GM18517 (cell line): ENCODE measurements around the gene HDAC11.

Experiments used
- ATAC-seq: cut with Tn5 transposase; IDR thresholded peaks from one replicate; pipeline ENCODE4 v1.9.1; 2021; ENCODE audit warnings: mild to moderate bottlenecking, moderate library complexity; ENCODE audit not compliant: unreplicated experiment

Gene HDAC11

DNA sequence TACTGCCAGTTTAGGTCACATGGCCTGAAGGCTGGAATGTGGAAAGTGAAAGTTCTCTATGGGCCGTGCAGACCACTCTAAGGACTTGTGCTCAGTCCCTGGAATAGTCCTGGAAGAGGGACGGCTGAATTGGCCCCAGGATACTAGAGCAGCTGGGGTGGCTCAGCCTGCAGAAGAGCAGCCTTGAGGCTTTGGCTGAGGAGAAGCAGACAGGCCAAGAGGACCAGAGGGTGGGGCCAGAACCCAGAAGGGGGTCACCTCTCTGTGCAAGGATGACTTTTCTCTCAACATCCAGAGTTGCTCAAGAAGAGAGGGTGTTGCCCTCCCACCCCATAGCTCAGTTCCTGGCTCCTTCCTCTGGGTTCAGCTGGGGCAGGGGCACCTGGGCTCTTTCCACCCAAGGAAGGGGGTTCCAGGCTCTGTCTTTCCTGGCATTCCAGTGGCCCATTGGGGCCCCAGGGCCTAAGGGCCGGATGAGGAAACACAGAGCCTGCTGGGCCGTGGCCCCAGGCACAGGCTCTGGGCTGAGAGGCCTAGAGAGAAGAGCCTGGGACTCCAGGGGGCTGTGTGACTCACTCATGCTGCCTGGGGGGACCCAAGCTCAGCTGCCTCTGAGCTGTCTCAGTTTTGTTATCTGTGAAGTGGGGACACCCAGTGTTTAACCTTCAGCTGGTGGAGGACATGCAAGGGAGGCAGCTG is 60.3 kb downstream of the HDAC11 start:
- no peak for ATAC-seq

DNA sequence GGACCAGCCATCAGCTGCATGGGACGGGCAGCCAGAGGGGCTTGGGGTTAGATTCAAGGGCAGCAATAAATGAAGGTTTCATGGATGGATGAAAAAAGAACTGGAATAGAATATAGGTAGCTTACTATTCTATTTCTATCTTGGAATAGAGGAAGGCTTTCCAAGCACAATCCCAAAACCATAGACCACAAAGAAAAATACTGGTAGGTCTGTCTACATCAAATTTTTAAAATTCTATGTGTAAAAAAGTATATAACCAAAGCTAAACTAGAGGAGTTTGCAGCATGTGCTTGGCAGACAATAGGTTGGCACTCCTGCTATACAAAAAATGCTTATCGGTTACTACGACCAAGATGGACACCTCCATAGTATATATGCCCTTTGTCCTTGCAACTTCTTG is 61.6 kb downstream of the HDAC11 start:
- no peak for ATAC-seq

DNA sequence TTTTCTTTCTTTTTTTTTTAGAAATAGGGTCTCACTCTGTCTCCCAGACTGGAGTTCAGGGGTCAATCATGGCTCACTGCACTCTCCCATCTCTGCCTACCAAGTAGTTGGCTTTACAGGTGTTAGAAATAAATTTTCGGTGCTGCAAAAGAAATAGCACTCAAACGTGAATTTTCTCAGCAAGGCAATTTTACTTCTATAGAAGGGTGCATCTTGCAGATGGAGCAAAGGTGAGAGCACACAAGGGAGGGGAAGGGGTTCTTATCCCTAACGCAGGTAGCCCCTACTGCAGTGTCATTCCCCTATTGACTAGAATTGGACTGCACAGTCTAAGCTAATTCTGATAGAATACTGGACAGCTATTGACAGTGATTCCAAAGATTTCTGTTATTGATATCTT is 62.0 kb downstream of the HDAC11 start:
- no peak for ATAC-seq

DNA sequence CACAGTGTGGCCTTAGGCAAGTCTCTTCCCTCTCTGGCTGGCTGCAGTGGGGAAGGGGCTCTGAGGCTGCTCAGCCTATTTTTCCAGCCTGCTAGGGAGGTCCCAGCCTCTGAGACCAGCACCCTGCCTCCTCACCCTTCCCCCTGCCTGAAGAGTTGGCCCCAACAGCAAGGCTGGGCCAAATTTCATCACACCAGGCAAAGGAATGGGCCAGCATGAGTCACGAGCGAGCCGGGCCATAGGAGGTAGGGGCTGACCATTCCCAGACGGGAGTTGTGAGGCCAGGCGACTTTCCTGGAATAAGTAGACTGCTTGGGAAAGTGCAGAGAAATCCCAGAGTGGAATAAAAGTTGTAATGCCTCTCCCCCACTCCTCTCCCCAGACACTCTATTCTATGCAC is 63.1 kb downstream of the HDAC11 start:
- no peak for ATAC-seq

DNA sequence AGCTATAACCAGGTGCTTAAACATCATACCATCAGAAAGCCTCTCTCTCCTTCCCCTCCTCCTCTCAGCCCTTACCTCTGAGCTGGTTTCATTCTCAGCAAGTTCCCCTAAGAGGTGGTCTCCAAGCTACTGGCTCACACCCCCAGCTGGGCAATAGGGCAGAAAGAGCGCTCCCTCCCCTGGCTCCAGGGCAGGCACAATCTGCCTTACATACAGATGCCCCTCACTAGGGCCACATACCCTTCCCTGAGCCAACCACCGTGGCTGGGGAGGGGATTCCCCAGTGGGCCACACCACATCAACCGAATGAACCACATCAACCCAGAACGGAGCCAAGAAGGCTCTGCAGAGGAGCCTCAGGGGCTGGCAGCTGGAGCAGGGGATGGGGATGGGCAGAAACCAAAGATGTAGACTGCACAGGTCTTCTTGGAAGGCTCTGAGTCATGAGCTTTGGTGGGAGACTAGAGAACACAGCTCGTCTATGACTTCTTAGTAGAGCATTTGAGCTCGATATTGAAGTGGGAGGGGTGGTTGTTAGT is 64.3 kb downstream of the HDAC11 start:
- ATAC-seq = no peak

DNA sequence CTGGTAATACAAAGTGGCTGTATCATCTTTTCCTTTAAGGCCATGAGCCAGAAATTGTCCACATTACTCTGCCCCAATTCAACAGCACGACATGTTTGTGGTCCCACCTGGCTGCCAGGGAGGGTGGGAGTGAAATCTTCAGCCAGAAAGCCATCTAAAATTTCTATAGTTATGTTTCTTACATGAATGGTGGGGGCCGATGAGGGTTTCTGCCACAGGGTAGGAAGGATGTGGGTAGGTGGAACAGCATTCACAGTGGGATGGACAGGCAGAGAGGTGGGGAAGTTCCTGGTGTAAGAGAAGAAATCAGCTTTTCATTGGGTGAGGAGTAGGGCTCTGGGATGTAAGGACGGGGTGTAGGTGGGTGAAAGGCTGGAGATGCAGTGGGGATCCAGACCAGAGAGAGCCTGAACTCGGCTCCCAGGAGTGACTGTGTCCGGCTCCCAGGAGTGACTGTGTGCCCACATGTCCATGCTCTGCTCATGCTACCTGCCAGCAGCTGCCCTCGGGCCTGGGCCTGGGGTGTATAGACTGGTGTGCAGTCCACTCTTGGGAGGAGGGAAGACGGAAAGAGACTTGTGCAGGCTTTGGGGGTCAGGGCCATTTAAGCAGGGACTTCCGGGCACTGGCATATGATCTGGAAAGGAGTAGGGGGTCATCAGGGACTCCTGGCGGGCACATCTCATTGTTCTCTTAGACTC is 65.0 kb downstream of the HDAC11 start:
- ATAC-seq = no peak

DNA sequence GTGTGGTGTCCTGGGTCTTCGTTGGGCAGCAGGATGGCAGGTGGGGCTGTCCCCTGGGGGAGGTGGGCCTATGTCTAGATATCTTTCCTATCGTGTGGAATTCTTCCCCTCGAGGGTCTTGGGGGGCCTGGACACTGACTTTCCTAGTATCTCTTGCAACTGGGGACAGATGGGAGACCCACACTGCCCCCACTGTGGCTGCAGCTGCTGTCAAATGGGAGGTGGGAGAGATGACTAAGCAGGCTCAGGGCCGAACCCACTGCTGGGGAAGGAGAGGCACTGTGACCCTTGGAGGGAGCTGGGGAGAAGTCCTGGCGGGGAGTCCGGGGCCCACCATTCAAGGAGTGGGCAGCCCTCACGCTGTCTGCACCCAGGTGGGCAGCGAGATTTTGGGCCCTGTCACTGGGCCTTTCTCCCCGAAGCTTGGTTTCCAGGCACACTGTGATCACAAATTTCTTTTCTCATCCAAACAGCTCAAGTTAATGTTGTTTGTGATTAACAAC is 65.9 kb downstream of the HDAC11 start:
- ATAC-seq = no peak

DNA sequence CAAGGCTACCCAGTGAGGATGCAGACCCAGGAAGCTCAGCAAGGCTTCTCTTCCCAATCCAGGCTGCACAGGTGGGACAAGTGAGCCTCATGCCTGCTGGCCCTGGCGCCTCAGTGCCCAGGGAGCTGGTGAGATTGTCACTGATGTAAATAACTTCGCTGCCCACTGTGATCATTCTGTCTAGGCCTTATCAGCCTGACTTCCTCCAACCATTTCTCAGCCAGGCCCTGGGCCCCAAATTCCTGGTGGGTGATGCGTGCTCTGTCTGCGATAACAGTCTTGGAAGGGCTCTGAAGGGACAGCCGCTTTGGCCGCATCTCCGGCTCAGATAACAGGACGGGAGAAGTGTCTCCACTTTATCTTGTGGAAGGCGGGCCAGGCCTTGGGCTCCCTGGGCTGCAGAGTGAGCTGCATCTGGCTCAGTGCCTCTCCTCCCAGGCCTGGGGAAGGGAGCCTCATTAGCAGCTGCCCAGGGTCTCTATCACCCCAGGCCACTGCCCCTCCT is 66.6 kb downstream of the HDAC11 start:
- ATAC-seq = no peak

DNA sequence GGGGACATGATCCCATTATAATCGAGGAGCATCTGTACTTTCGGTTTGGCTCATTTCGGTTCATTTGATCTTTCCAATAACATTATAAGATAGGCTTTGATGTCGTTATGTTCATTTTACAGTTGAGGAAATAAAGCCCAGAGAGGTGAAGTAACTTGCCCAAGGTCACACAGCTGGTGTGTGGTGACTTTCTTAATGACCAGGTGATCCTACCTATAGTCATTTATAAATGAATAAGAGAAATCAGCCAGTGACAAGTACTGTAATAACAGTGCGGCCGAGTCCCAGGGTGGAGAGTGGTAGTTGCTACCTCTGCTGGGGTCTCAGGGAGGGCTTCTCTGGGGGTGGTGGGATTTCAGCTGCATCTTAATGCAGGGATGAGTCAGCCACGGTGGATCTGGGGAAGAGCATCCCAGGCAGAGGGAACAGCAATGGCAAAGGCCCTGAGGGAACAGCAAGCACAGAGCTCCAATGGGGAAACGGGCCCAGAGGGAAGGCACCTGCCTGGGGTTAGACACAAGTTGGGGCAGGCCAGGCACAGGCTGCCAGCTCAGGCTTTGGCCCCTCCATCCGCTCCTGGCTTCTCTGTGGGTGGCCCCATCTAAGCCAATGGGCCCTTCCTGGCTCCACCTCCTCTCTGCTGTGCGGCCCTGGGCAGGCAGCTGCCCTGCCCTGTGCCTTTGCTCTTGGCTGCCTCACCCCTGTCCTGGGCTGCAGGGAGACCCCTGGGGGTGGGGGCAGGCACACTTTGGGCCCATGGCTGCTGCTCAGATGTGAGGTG is 67.7 kb downstream of the HDAC11 start:
- ATAC-seq = no peak

DNA sequence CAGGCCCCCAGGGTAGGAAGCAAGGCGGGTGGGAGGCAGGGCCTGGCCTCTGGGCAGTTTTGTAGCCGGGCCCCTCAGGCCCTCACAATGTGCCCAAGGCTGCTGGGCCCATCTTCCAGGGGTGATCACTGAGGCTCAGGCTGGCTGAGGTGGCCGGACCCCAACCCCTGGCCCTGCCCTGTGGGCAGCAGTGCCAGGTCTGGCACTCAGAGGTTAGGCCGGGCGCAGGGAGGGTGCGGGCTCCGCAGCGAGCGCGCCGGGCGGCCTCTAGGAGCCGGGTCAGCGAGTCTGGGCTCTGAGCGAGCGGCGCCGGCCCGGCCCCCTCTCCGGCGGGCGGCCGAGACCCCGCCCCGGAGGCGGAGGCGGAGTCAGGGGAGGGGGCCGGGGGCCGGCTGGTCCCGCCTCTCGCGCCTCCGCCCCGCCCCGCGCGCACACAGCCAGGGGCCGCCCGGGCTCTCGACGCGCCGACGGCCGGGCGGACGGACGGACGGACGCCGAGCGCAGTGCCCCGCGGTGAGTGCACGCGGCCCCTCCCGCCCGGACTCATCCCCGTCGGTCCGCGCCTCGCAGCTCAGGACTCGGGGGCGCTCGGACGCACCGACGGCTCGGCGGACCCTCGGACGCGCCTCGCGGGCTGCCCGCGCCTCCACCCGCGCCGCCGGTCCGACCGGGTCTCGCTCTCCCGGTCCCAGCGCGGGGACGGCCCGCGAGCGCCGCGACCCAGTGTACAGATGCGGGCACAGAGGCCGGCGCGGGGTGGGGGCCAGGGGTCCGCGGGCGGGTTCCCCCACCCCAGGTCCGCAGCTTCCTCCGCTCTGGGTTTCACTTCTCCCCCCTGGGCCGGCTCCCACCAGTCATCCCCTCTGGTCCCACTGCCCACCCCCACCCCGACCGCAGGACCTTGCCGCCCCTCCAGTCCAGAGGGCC is 68.9 kb downstream of the HDAC11 start, which contains the start of gene FBLN2:
Gene FBLN2, plus strand, starts transcription at position 430 of the 927 bp plus-strand sequence. CDS start 21,231 bp downstream, outside the sequence.
- no peak for ATAC-seq

DNA sequence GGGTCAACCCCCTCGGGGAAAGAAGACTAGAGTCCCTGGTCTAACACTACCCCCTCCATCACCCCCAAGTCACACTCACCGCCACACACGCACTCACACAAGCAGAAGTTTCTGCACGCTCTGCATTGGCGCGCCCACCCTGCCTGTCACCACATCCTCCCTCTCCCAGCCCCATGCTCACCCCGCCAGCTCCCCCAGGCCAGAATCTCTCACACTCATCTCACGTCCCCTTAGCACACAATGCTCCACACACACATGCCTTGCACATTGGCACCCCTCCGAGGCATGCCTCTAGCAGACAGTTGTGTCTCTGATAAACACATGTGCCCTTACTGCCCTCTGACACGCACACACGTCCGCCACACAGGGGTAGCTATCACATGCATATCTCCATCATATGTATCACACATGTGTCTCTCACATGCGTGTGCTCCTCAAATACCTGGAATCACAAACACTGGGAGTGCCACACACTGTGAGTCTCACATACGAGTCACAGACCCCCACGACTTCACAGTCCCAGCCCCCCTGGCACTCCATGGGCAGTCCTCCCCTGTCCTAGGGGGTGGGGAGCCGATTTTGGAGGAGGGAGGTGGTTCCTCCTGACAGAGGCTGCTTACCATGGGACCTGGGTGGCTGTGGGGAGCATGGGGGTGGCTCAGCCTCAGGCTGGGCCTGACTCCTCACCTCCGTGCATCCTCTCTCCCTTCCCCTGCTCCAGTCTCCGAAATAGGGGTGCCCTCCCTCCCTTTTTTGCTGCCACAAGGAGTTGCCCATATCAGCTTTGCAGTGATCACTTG is 69.7 kb downstream of the HDAC11 start:
- no peak for ATAC-seq

DNA sequence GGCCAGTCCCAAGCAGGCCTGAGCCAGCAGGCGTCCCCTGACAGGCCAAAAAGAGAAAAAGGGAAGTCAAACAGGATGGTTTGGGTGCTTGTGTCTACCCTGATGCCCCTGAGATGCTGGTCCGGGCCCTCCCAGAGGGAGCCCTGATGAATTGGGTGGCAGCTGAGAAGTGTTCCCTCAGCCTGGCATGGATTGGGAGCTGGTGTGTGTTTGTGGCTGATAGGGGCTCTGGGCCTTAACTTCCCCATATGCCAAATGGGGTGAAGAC is 70.3 kb downstream of the HDAC11 start:
- ATAC-seq = no peak

DNA sequence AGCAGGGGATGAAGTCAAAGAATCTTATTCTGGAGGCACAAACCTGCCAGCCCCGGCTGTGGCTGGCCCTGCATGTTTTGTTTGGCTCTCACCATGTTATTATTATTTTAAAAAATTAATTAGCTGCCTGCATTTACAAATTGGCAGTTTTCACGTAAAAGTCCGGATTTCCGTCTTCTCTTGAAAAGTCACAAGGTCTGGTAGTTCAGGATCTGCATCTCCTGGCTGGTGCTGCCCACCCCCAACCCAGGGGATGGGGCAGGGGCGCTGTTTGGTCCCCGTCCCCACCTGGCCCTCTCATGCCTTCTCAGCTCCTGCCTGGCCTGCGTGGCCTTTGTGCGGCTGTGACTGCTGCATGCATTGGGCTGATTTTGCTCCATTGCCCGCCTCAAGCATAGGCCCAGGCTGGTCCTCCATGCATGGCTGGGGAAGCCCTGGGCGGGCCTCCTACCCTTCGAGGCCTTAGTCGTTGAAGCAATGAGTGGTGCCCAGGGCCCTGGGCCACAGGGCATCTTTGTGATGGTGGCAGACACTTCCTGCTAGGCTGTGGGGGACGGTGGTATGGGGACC is 70.8 kb downstream of the HDAC11 start:
- no peak for ATAC-seq

DNA sequence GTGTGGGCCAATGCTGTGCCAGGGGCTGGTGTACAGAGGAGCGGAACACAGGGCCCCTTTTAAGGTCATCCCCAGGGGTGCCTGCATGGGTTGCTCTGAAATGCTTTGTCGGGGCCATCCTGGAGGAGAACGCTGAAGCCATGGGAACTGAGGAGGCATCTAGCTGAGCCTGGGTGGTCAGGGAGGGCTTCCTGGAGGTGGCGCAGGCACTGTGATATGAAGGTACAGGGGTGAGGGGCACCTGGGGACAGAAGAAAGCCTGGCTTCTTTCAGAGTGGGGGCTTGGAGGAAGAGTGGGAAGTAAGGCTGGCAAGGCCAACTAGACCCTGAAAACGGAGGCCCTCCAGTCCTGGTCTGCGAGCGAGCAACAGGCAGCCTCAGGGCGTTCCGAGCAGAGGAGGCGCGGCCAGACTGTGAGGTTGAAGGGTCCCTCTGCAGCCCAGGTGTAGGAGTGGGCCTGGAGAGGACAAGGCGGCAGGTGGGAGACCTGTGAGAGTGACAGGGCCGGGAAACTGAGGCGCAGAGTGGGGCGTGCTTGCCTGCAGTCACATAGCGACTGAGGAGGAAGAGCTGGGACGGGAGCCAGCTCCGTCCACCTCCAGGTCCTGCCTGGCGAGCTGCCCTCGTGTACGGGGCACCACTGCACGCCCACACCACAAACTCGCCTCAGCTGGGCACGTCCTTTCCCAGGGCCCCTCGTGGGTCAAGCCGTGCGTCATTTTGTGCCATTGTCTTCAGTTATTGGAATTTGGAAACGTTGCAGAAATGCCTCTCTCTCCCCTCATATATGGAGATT is 72.9 kb downstream of the HDAC11 start:
- ATAC-seq = no peak

DNA sequence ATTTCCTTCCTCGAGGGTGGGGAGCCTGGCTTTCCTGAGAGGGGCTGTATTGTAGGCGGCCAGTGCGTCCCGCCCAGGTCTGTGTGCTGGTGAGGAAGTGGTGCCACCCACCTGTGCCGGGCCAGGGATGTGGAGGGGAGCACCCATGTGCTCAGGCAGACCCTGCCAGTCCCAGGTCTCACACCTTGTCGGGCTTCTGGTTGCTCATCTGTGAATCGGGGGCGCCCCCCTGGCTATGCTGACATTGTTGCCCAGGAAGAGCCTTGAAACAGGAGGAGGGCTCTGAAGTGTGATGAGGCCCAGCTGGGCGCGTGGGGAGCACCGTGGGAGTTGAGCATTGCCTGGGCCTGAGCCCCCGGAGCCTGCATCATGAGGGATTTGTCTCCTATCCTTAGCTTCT is 73.6 kb downstream of the HDAC11 start:
- no peak for ATAC-seq

DNA sequence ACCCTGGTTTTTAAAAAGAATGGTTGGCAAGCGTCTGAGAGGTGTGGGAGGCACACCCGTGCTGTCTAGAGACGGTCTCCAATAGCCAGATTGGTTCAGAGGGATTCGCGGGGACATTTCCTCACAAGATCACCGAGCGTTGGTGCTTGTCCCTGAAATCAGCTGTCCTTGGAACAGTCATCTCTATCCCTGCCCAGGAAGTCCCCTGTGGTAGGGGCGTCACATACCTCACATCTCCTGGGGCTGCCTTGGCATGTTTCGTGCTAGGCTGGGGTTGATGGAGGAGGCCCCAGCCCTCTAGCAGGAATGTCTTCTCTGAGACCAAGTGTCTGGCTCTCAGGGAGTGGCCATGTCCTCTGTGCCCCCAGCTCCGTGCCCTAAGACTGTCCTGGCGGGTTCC is 75.6 kb downstream of the HDAC11 start:
- ATAC-seq = no peak
